ENCODE results near the gene OR2T35.
"Not testable (repeated sequence)": the region's sequence is repeated elsewhere in the genome, so short reads cannot be mapped to it uniquely, and the experiment has no call there.

OR2T35 gene, protein sequence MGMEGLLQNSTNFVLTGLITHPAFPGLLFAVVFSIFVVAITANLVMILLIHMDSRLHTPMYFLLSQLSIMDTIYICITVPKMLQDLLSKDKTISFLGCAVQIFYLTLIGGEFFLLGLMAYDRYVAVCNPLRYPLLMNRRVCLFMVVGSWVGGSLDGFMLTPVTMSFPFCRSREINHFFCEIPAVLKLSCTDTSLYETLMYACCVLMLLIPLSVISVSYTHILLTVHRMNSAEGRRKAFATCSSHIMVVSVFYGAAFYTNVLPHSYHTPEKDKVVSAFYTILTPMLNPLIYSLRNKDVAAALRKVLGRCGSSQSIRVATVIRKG

DNA sequence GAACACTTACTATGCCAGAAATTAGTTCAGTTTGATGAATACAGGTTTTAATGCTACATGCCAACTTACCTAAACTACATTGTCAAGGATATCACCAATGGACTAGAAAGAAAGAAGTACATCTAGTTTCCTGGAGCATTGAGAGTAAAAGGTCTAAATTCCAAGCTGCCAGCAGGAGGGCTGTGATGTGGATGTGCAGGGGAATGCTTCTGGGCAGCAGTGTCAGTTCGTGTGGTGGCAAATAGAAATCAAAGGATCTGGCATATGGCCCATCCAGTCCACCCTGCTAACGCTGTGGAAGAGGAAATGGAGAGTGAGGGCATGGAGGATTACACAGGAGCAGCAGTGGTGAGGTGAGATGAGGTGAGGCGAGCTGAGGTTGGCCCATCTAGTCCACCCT, at the start of gene OR2T35:
OR2T35 (minus strand) TSS at position 101 of the 400 bp plus-strand sequence. CDS start 6,020 bp downstream, outside the sequence.
- not testable (repeated sequence) for DNase-seq

DNA sequence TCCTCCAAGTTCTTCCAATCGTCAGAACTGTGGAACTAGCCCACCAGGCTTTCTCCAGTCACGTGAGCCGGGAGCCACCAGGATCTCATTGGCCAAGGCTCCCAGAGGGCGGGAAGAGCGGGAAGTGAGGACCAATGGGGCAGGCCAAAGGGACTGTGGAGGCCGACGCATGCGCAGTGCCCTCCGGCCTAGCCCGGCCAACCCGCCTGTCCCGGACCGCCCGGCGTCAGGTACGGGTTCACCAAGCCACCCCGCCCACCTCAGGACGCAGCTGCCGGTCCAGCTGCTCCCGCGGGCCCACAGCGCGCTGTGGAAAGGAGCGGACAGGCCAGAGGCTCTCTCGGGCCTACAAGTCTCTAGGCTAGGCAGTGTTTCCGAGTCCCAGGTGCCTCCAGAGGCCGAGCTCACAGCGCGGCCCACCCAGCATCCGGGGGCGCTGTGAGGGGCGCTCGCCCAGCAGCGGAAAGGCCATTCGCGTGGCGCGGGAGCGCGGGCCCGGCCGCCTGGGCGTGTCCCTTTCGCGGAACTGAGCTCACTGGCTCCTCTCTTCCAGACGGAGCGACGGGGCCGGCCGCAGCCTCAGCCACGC, 46.6 kb upstream of the OR2T35 start:
- DNase-seq = no peak

DNA sequence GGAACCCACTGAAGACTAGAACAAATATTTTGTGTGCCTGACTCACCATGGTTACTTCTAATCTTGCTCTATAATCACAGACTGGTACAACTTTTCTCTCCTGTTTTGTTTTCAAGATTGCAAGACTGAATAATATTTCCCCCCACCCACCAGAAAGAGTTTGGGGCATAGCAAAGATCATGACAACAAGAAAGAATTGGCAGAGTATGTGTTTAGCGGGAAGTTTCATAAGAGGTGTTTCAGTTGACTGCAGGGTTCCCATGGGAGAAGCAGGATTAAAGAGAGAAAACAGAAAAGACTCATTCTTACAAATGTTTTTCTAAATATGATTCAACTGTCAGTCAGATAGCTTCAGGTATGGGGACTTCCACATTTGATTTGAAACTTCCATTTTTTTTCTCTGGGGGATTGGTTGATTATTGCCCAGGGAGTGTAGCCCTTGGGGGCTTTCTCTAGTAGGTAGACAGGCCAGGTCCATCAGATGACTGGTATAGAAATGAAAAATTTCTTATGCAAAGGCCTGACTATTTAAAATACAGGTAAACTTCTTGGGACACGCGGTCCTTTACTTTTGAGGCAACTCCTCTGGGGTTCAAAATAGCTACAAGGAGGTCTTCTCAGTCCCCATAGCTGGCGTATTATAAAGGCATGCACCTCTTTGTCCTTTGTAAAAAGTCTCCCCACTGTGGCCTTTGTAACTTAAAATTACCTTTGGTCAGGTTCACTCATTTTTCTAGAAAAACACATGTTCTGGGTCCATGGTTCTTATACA, 43.6 kb upstream of the OR2T35 start:
- no peak for DNase-seq

DNA sequence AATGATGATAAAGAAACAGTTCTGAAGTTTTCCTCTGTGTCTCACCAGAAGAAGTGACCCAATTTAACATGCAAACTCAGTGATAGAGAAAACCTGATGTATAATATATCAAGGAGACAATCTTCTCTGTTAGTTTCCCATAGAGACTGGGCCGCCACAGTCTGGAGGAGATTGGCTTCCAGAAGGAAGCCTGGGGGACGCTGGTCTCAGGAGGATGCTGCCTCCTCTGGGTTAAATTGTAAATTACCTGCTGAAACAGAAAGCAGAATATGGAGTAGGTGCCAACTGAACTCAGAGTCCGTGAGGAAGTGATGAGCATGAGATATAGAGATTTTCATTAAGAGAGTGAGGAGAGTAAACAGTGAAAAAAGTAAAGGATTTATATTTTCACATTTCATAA, 41.7 kb upstream of the OR2T35 start:
- no peak for DNase-seq

DNA sequence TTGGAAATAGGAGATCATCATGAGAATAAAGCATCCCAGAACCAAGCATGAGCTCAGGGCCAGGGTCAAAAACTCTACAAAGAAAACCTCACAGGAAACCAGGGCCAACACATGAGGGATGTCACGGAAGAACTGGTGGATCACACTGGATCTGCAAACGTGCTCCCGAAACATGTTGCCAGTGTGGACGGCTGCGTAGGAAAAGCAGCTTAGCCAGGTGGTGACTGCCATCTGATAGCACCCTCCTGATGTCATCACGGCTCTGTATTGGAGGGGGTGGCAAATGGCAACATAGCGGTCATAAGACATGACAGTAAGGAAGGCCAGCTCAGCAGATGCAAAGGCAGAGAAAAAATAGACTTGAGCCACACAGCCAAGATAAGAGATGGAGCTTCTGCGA, 36.6 kb upstream of the OR2T35 start:
- DNase-seq = no peak

DNA sequence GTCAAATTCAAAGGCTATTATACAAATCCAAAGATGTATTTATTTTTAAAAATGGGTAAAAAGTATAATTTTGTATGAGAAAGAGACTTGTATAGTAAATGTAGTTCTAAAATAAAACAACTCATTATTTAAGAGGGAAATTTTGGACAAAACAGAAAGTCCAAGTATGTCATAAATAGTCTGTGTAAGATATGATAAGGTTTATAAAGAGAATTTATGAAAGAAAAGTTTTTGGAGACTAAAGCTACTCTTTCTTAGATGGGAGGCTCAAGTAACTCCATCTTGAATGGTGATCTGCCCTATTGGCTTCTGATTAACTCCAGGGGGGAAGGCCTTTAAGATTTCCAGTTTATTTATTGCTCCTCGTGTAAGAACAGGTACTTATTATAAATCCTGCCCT, 24.9 kb upstream of the OR2T35 start:
- DNase-seq = no peak

DNA sequence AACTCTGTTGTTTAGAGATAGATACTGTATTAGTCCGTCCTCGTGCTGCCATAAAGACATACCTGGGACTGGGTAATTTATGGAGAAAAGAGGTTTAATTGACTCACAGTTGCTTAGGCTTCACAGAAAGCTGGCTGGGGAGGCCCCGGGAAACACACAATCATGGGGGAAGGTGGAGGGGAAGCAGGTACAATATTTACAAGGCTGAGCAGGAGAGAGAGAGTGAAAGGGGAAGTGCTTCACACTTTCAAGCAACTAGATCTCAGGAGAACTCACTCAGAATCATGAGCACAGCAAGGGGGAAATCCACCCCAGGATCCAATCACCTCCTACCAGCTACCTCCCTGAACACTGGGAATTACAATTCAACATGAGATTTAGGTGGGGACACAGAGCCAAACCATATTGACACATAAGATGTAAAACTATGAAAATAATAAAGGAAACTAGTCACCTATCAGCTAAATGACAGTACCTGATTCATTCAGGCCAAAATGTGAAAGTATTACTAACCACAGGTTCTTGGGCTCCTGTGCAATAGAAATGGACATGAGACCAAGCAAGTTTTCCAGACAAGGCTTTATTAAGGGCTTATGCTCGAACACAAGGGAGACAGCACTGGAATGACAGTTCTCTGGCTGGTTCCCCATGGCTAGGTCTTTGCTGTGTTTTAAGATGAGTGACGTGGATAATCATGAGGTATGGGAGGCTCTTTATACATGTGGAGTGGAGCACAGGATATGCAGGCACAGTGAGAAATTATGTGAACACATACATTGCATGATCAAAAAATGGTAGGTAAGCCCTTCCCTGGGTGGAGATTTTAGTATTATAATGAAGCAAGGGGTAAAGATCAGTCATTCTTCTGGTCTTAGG, 18.6 kb upstream of the OR2T35 start:
- not testable (repeated sequence) for DNase-seq

DNA sequence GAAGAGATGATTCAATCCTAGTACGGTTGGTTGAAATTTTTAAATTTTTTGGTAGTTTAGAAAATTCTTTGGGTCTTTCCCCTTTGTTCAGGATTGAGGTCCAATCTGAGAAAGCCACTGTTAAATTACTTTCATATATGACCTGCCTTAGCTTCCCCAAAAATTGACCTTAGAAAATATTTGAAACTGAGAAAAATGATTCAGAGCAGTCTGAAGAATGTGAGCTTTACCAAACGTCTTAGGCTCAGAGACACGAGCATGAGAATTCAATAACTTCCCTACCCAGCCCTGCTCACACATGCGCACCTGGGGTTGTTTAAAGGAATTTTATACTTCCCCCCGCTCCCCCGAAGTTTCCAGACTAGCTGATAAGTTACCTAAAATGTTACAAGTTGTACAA, 11.7 kb upstream of the OR2T35 start:
- not testable (repeated sequence) for DNase-seq

DNA sequence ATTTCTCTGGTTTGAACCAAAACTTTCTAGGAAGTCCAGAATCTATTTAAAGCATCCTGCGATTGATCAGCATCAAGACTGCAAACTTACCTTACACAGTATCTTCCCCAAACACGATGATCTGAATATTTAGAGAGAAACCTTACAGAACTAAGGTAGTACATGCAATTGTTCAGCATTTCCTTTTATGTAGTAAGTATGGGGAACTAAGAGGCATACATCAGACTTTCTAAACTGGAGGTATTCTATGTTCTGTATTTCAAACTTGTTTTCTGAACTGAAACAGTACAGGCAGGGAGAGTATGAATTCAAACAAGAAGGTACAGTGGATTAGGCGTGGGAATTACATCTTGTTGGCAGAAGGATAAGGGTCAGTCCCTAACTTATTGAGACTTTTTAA, 10.3 kb upstream of the OR2T35 start, which contains the start of gene OR2T27:
OR2T27 (minus strand) TSS at position 175 of the 400 bp plus-strand sequence. CDS start 4,644 bp downstream, outside the sequence.
- DNase-seq = not testable (repeated sequence)

DNA sequence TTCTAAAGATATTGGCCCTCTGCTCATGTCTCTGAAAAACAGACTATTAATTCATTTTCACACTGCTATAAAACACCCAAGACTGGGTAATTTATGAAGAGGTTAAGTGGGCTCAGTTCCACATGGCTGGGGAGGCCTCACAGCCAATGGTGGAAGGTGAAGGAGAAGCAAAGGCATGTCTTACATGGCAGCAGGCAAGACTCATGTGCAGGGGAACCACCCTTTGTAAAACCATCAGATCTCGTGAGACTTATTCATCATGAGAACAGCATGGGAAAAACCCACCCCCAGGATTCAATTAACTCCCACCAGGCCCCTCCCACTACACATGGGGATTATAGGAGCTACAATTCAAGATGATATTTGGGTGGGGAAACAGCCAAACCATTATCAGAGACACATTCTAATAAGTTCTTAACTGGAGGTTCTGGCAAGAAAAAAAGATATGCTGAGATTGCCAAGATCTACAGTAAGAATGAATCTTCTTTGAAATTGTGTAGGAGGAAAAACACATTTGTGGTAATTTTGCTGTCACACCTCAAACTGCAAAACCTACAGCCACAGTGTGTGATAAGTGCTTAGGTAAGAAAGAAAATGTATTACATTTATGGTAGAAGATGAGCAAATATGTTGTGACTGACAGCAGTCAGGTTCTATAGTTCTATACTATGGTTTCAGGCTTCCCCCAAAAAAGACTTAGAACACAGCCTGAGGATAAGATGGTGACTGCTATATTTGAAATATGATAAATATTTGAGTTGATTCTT, 3.9 kb upstream of the OR2T35 start:
- not testable (repeated sequence) for DNase-seq

DNA sequence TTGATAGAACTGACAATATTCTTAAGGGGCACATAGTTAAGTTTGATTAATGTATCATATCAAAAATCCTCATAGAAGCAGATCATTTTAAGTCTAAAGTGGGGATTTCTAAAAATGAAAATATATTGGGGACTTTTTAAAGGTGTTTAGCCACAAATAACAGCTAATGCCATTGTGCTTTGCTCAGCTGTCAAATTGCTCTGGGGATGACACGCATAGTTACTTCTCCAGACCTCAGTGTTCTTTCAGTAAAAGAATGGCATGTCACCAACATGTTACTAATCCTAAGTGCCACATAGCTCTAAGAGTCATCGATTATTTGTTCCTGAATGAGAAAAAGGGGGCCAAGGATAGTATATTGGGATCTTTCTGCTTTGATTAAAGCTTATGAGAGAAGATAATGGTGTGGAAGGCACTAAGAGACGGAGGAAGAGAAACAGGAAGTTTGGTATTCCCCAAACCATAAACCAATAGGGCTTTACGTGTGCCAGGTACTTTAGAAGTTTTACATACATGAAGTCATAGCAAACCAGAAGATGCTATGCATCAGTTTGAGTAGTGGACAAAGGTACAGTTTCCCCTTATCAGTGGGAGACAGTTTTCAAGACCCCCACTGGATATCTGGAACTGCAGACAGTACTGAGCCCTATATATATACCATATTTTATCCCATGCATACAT, 2.0 kb downstream of the OR2T35 start:
- DNase-seq = not testable (repeated sequence)

DNA sequence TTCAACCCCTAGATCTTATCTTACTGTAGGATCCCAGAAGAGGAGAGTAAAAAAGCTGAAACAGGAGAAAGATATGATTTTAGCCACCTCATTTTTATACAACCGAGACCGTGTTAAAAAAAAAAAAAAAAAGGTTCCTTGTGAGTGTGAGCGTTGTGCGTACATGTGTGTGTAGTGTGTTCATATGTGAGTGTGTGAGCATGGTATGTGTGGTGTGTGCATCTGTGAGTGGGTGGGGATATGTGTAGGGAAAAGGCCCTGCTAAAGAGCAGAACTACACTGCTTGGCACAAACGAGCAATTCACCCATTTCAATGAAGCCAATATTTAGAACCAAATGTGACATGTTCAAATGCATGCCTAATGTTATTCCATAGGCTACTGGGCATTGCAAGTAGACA, 3.5 kb downstream of the OR2T35 start:
- not testable (repeated sequence) for DNase-seq

DNA sequence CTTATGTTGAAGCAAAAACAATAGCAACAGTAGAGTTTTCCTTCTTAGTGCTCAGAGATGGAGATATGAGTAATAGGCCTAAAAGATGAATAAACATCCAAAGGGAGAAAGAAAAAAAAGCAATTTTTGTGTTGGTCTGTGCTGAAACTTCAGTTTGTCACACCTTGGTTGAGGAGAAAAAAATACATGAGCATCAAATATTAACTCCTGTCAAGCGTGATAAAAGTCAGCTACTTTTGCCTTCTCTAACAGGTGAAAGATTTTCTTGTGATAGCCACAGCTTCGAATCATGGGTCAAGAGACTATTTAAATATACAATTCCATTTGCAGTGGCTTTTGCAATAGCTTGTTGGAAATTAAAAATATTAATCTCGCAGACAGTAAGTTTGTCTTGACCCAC, 4.2 kb downstream of the OR2T35 start:
- DNase-seq = not testable (repeated sequence)

DNA sequence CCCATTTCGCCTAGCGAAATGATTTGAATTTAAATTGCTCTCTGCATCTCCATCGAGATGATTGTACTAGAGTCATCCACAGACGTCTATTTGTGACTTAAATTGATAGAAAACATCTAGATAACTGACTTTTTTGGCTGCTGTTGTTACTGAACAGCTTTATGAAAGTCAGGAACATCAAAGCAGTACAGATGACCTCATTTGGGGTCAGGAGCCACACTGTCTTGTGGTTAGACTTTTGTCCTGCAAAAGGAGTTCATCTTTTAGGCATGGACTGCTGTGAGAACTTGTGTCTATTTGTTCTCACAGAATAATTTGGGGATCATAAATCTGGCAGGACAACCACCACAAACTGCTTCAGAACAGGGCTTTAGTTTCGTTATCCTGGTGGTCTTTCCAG, 5.4 kb downstream of the OR2T35 start:
- not testable (repeated sequence) for DNase-seq

DNA sequence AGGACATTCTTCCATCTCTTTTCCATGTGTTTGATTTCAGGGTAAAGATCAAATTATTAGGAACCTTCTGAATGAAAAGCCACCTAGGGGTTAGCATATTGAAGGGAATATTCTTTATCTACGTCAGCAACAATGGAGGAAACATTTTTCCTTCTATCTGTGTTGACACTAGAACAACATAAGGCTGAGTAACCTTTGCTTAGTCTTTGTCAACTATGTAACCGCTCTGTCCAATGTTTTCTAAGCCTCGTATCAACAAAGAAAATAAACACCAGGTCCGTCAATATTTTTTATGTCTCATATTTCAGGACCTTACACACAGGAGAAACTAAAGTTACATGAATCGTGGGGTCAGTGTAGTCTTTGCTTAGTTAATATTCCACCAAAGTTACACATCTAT, 8.5 kb downstream of the OR2T35 start:
- DNase-seq = not testable (repeated sequence)

DNA sequence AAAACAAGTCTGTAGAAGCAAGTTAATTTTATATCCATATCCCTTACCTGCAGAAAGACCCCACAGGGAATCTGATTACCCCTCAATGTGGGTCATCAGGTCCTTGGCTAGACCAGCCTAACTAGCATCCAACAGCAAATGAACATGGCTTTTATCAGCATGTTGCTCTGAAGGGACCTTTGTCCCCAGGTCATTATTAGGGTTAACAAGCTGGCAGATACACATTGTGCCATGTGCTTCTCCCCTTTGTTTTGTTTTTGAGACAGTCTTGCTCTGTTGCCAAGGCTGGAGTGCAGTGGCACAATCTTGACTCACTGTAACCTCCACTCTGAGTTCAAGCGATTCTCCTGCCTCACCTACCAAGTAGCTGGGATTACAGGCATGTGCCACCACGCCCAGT, 10.1 kb downstream of the OR2T35 start, which contains the start of gene OR2T11:
OR2T11 (minus strand) TSS at position 101 of the 400 bp plus-strand sequence. CDS start 7,963 bp downstream, outside the sequence.
- not testable (repeated sequence) for DNase-seq

DNA sequence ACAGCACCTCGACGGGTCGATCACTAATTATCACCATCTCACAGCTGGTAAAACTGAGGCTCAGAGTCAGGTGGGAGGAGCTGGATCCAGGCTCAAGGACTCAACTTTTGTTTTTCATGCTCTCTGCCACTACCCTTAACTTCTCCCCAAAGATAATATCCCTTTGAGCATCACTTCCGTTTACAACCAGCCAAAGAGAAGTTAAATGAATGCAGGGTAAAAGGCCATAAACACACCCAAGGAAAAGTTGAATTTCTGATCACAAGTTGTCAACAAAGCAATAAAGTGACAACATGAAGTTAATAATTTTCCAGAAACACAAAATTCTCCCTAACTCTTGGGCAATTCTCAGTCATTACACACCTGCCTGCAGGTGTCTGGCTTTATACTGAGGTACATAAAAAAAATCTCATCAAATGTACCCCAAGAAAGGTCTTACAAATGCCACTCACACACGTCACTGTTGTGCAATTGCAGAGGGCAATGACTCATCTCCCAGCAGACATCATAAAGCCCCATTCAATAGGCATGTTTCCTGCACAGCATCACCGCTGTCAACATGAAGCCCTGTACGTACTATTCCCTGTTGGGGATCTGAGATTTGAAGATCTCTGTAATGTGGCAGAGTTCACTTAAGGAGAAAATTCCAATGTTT, 13.6 kb downstream of the OR2T35 start:
- DNase-seq = no peak

DNA sequence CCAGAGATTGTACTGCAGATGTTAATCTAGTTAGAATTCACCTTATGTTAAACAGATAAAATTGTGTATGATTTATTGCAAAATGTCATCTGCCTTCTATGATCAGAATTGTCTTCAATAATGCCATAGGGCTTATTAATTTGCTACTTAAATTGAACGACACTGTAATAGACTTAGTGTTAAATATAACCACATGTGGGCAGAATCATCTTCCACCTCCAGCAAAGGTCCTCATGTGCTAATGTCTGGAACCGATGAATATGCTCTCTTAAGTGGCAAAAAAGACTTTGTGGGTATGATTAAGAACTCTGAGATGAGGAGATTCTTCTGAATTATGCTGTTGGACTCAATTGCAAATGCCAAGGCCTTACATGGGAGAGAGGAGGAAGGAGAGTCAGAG, 14.5 kb downstream of the OR2T35 start:
- no peak for DNase-seq

DNA sequence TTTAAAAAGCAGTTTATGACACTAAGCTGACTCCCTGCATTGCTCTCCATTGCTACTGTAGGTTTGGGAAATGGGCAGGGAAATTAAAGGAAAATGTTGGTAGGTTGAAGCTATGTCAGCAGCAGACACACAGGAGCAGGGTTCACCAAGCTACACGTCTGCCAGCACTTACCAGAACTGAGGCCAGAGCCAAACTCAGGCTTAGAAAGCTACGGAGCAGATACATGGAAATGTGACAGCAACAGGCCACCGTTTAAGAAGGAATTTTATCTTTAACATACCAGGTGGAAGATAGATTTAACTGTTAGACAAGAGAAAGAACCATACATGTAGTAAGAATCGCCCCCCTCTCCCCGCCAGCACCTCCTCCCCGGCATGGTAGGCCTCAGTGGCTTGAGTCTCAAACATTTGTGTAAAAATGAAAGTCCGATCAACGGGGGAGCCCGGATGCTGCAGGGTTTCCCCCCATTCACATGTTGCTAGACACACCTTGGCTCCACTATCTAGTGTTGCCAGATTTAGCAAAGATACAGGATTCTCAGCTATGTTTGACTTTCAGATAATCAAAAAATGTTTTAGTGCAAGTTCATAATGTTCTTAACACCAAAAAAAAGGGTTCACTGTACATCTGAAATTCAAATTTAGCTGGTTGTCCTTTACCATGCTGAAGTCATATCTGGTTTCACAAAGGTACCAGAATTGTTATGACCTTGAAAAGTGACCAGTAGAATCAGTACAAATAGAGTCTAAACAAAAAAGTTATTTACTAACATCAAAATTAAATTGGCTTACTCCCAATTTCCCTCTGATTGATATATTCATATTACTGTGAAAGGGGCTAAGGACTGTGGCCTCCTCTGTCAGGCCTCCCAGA, 16.9 kb downstream of the OR2T35 start:
- no peak for DNase-seq
